Choroid plexus epithelial cell (primary cell): ENCODE data around the gene CA6.
"Not testable (repeated sequence)": the region's sequence is repeated elsewhere in the genome, so short reads cannot be mapped to it uniquely, and the experiment has no call there.

Experiments
- DNase-seq: peaks from one replicate; pipeline ENCODE4 v3.0.0-alpha.2; 2010; ENCODE audit warnings: low read depth
- H3K4me3 ChIP-seq: 2 replicates; pipeline ENCODE4 v1.5.1; 2011; ENCODE audit warnings: low read depth, mild to moderate bottlenecking, control low read depth, low read length, moderate library complexity
- CTCF ChIP-seq: conservative IDR thresholded peaks from 2 replicates; pipeline ENCODE4 v1.5.1; 2011; ENCODE audit warnings: low read depth, mild to moderate bottlenecking, control low read depth, inconsistent platforms, low read length, moderate library complexity

Gene CA6

GRCh38 chr1:8962812-8963530 is 17.3 kb downstream of the CA6 start:
- peak; percentile 47 for DNase-seq
- H3K4me3 ChIP-seq = no peak overlapping the region
- TF ChIP-seq CTCF = peak; percentile 56

GRCh38 chr1:8963963-8964362 is 18.3 kb downstream of the CA6 start:
- TF ChIP-seq CTCF = no peak
- no peak for DNase-seq
- no peak overlapping the region for H3K4me3 ChIP-seq

- no peak for TF ChIP-seq CTCF
- no peak for DNase-seq
- H3K4me3 ChIP-seq = no peak overlapping the region
Observed at GRCh38 chr1:8965121-8965820, 19.6 kb downstream of the CA6 start.

- DNase-seq = no peak
- TF ChIP-seq CTCF = no peak
- no peak overlapping the region for H3K4me3 ChIP-seq
Observed at GRCh38 chr1:8966606-8967005, 20.9 kb downstream of the CA6 start.

GRCh38 chr1:8968902-8969301 is 23.2 kb downstream of the CA6 start:
- DNase-seq, H3K4me3 ChIP-seq: not testable (repeated sequence)

- H3K4me3 ChIP-seq = no peak overlapping the region
- no peak for TF ChIP-seq CTCF
- DNase-seq = no peak
Observed at GRCh38 chr1:8969937-8970336, 24.3 kb downstream of the CA6 start.

- no peak overlapping the region for H3K4me3 ChIP-seq
- no peak for DNase-seq
- no peak for TF ChIP-seq CTCF
Observed at GRCh38 chr1:8970870-8971337, 25.2 kb downstream of the CA6 start.
